GM12875 (cell line): ENCODE data around the gene UBASH3B.
A peak's percentile ranks its signal among the peaks of the same experiment; 100 is the strongest.
"Not testable (repeated sequence)": the region's sequence is repeated elsewhere in the genome, so short reads cannot be mapped to it uniquely, and the experiment has no call there.

Experiments used
- H3K4me3 ChIP-seq: one replicate; pipeline ENCODE4 v1.5.1; 2011; ENCODE audit warnings: low read depth, low read length, control low read depth
- TF ChIP-seq, protein P1 (sequence below): IDR thresholded peaks from 2 replicates; pipeline ENCODE4 v1.5.1; 2011; ENCODE audit warnings: low read depth, mild to moderate bottlenecking, control low read depth, inconsistent platforms, low read length, moderate library complexity, borderline replicate concordance; ENCODE audit not compliant: insufficient read depth

Gene UBASH3B

DNA sequence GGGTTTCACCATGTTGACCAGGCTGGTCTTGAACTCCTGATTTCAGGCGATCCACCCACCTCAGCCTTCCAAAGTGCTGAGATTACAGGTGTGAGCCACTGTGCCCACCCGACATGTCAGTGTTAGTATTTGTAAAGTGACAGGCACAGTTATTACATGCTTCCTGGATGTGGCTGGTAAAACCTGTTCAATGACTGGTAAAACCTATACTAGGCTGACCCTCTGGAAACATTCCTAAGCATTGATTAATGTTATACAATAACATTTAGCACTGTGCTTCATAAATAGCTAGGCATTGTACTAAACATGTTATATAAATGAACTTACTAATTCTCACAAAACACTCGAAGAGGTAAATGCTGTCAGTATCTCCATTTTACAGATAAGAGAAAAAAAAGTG, 206.1 kb downstream of the UBASH3B start:
- H3K4me3 ChIP-seq: no peak overlapping the region
- TF ChIP-seq, protein P1, sequence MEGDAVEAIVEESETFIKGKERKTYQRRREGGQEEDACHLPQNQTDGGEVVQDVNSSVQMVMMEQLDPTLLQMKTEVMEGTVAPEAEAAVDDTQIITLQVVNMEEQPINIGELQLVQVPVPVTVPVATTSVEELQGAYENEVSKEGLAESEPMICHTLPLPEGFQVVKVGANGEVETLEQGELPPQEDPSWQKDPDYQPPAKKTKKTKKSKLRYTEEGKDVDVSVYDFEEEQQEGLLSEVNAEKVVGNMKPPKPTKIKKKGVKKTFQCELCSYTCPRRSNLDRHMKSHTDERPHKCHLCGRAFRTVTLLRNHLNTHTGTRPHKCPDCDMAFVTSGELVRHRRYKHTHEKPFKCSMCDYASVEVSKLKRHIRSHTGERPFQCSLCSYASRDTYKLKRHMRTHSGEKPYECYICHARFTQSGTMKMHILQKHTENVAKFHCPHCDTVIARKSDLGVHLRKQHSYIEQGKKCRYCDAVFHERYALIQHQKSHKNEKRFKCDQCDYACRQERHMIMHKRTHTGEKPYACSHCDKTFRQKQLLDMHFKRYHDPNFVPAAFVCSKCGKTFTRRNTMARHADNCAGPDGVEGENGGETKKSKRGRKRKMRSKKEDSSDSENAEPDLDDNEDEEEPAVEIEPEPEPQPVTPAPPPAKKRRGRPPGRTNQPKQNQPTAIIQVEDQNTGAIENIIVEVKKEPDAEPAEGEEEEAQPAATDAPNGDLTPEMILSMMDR: no peak

GRCh38 chr11:122862091-122862490, 206.6 kb downstream of the UBASH3B start:
- TF ChIP-seq, protein P1: no peak
- H3K4me3 ChIP-seq: no peak overlapping the region

GRCh38 chr11:122863154-122863553, 207.6 kb downstream of the UBASH3B start:
- H3K4me3 ChIP-seq: not testable (repeated sequence)

DNA sequence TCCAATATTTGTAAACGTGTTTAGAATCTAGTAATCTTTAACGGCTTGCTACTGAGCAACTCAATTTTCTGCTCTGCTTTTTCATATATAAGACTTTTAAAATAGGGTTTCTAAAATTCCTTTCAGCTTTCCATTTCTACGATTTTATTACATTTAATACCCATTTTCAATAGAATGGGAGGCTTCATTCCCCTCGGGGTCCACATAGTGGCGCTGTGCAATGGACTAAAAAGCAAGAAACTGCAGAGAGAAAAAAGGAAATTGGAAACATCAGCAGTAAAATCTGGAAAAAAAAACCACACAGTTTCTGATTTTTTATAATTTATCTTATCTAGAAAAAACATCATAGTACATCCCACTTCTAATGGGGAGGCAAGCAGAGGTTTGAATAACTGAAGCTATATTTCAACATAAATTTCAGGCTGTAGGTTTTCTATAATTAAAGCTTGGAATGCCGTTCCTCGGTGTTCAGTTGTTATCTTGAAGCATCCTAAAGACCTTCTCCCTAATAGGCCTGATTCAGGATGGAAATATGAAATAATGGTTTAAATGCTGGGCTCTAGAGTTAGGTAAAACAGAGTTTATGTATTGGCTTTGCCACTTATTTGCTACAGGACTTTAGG, 208.3 kb downstream of the UBASH3B start:
- no peak overlapping the region for H3K4me3 ChIP-seq
- TF ChIP-seq, protein P1: peak; percentile 67; the same call in 1 of the 2 replicates
